SK-N-SH treated with all-trans-retinoic acid at 6 μM for 48 hours (cell line): Measurements from ENCODE around the gene ZHX3.

Experiments
- ZC3H10 ChIP-seq: fragments of 250-450 bp; sonication (Bioruptor Pico); IDR thresholded peaks from 2 replicates; pipeline ENCODE4 v1.5.1; 2021; ENCODE audit warnings: mild to moderate bottlenecking, moderate library complexity
- ZFP30 ChIP-seq: fragments of 450-650 bp; formaldehyde crosslinking; IDR thresholded peaks from 2 replicates; pipeline ENCODE4 v1.5.0; 2022; ENCODE audit warnings: mild to moderate bottlenecking, moderate library complexity

GRCh38 chr20:41300383-41300782 is 17.1 kb downstream of the ZHX3 start:
- no peak for TF ChIP-seq ZFP30
- TF ChIP-seq ZC3H10 (CRISPR knock-in tag): no peak
